Natural killer cell (primary cell): ENCODE data around the gene CHN2. TPM values are rescaled to one million over a fixed set of nuclear protein-coding genes. Genes with fewer than 3 reads are reported as not detected.

Source experiments
- ATAC-seq, 3 donors: fragments of 150-1000 bp in 2 of 3; fragments of 200-7000 bp in 1 of 3; cut with Tn5 transposase; 1 replicate in 1 of 3; 2 replicates in 2 of 3; pipeline ENCODE4 v1.10.0; 2021; ENCODE audit warnings: mild to moderate bottlenecking in 2 of 3, moderate library complexity in 2 of 3
- DNase-seq, 2 donors: peaks; one replicate each; pipeline versions ENCODE4 v3.0.0 to v3.0.0-alpha.2; 2013 to 2021; ENCODE audit warnings: mixed read lengths in 1 of 2
- H3K27ac ChIP-seq: one replicate; pipeline ENCODE4 v1.5.1; 2013; ENCODE audit warnings: mild to moderate bottlenecking, low read length
- H3K27me3 ChIP-seq: one replicate; pipeline ENCODE4 v1.6.1; 2013; ENCODE audit warnings: low read length; ENCODE audit not compliant: control insufficient read depth, insufficient read depth
- H3K36me3 ChIP-seq: one replicate; pipeline ENCODE4 v1.6.1; 2013; ENCODE audit warnings: low read length; ENCODE audit not compliant: control insufficient read depth, insufficient read depth
- H3K4me1 ChIP-seq: one replicate; pipeline ENCODE4 v1.6.1; 2013; ENCODE audit warnings: low read length; ENCODE audit not compliant: control insufficient read depth, insufficient read depth
- H3K4me3 ChIP-seq: one replicate; pipeline ENCODE4 v1.5.1; 2013; ENCODE audit warnings: low read length
- H3K9me3 ChIP-seq: one replicate; pipeline ENCODE4 v1.6.1; 2013; ENCODE audit warnings: low read length; ENCODE audit not compliant: control insufficient read depth, insufficient read depth
- H3K27ac Mint-ChIP-seq, 2 donors: one replicate each; pipeline ENCODE4 v1.8.0; 2022; ENCODE audit warnings: mild to moderate bottlenecking in 2 of 2, mixed read lengths in 2 of 2, moderate library complexity in 1 of 2
- H3K27me3 Mint-ChIP-seq, 2 donors: one replicate each; pipeline ENCODE4 v1.8.0; 2022; ENCODE audit warnings: low read depth in 2 of 2, mixed read lengths in 2 of 2
- H3K36me3 Mint-ChIP-seq: one replicate; pipeline ENCODE4 v1.8.0; 2022; ENCODE audit warnings: mixed read lengths
- H3K4me1 Mint-ChIP-seq, 2 donors: one replicate each; pipeline ENCODE4 v1.8.0; 2022; ENCODE audit warnings: mixed read lengths in 2 of 2
- H3K4me3 Mint-ChIP-seq: one replicate; pipeline ENCODE4 v1.8.0; 2022; ENCODE audit warnings: mild to moderate bottlenecking, moderate library complexity, mixed read lengths
- H3K9me3 Mint-ChIP-seq, 2 donors: one replicate each; pipeline ENCODE4 v1.8.0; 2022; ENCODE audit warnings: mixed read lengths in 2 of 2
- CTCF ChIP-seq: fragments of 200-600 bp; IDR thresholded peaks from one replicate; pipeline ENCODE4 v1.8.0; 2022; ENCODE audit warnings: antibody characterized with exemption
- WGBS: methylation state at CpG from one replicate; pipeline ENCODE4 v1.1.7; 2013; ENCODE audit warnings: missing lambda C conversion rate; ENCODE audit not compliant: insufficient coverage; 5-methylcytosine and 5-hydroxymethylcytosine counted together
- intact Hi-C: fragments of 100-400 bp; cut with micrococcal nuclease; formaldehyde crosslinking; loops from one replicate; pipeline ENCODE4 v1.14.2; 2022
- total RNA-seq, 4 donors: library from RNA; stranded (reverse); fragments of 120-200 nt in 1 of 4; gene quantifications; one replicate each; pipeline versions ENCODE4 v1.2.3 to v1.2.4, GENCODE V29; 2013 to 2022

CHN2 gene
- total RNA-seq, 3 donors from 2014 or later (not counting 1 experiment from before 2014, with no cell fraction given): 23.2 to 40.6 (median 30.2) TPM

GRCh38 chr7:29285861-29286260, 91.3 kb downstream of the CHN2 start:
- no peaks in the 10 kb centered on the region for H3K9me3 Mint-ChIP-seq
- no peaks in the 10 kb centered on the region for H3K27me3 ChIP-seq
- intact Hi-C loops: loop anchor here (1.0 kb wide), 2 partner anchors 51 to 90 kb away; no protein-coding TSS in a partner anchor
- H3K36me3 ChIP-seq: no peaks in the 10 kb centered on the region
- peak overlapping the region; percentile 78 to 85 for H3K27ac Mint-ChIP-seq
- H3K4me3 Mint-ChIP-seq: peak overlapping the region; percentile 82
- WGBS: 93% methylated on average over 3 of the region's 3 CpGs
- H3K4me3 ChIP-seq: no peak overlapping the region
- no peak for TF ChIP-seq CTCF
- peaks cover 26% of the 10 kb centered on the region for H3K4me1 ChIP-seq
- no peak for DNase-seq
- no peaks in the 10 kb centered on the region for H3K9me3 ChIP-seq
- H3K27ac ChIP-seq: no peak overlapping the region
- peaks cover 12 to 30% of the 10 kb centered on the region in 2 donors for H3K27me3 Mint-ChIP-seq
- no peak for ATAC-seq
- H3K4me1 Mint-ChIP-seq: peaks cover 40 to 47% of the 10 kb centered on the region in 2 donors
- no peaks in the 10 kb centered on the region for H3K36me3 Mint-ChIP-seq

GRCh38 chr7:29287366-29287765, 92.8 kb downstream of the CHN2 start:
- H3K27ac Mint-ChIP-seq: peak overlapping the region in 1 of 2 donors; percentile 15
- no peak for DNase-seq
- intact Hi-C loops: no loop called here
- peaks cover 35 to 41% of the 10 kb centered on the region in 2 donors for H3K4me1 Mint-ChIP-seq
- no peaks in the 10 kb centered on the region for H3K27me3 ChIP-seq
- H3K9me3 Mint-ChIP-seq: no peaks in the 10 kb centered on the region
- peaks cover 12 to 30% of the 10 kb centered on the region in 2 donors for H3K27me3 Mint-ChIP-seq
- 100% methylated on average over 1 of the region's 1 CpG for WGBS
- H3K9me3 ChIP-seq: no peaks in the 10 kb centered on the region
- ATAC-seq: no peak
- no peaks in the 10 kb centered on the region for H3K36me3 ChIP-seq
- H3K4me1 ChIP-seq: peaks cover 26% of the 10 kb centered on the region
- H3K4me3 Mint-ChIP-seq: no peak overlapping the region
- no peak overlapping the region for H3K4me3 ChIP-seq
- H3K36me3 Mint-ChIP-seq: no peaks in the 10 kb centered on the region
- no peak overlapping the region for H3K27ac ChIP-seq
- no peak for TF ChIP-seq CTCF

- no peaks in the 10 kb centered on the region for H3K36me3 Mint-ChIP-seq
- WGBS: 90% methylated on average over 5 of the region's 6 CpGs
- ATAC-seq (no peak), DNase-seq (no peak)
- no peaks in the 10 kb centered on the region for H3K9me3 Mint-ChIP-seq
- peaks cover 10 to 20% of the 10 kb centered on the region in 2 donors for H3K27me3 Mint-ChIP-seq
- intact Hi-C loops: no loop called here
- no peak for TF ChIP-seq CTCF
- peaks cover 26% of the 10 kb centered on the region for H3K4me1 ChIP-seq
- H3K27me3 ChIP-seq: no peaks in the 10 kb centered on the region
- H3K9me3 ChIP-seq: no peaks in the 10 kb centered on the region
- H3K4me3 ChIP-seq: no peak overlapping the region
- H3K27ac Mint-ChIP-seq: no peak overlapping the region
- H3K4me1 Mint-ChIP-seq: peaks cover 31 to 36% of the 10 kb centered on the region in 2 donors
- no peak overlapping the region for H3K4me3 Mint-ChIP-seq
- H3K36me3 ChIP-seq: no peaks in the 10 kb centered on the region
- no peak overlapping the region for H3K27ac ChIP-seq
These were observed 93.9 kb downstream of the CHN2 start for GRCh38 chr7:29288181-29289091.
